Kasumi-1 (cell line): Measurements from ENCODE around the gene EIF4E1B.
"Not testable (repeated sequence)": the region's sequence is repeated elsewhere in the genome, so short reads cannot be mapped to it uniquely, and the experiment has no call there.

Experiments used
- DNase-seq, 2 experiments: peaks; one replicate each; lab custom pipeline; 2025; lab: John Stamatoyannopoulos, UW

Gene EIF4E1B, protein sequence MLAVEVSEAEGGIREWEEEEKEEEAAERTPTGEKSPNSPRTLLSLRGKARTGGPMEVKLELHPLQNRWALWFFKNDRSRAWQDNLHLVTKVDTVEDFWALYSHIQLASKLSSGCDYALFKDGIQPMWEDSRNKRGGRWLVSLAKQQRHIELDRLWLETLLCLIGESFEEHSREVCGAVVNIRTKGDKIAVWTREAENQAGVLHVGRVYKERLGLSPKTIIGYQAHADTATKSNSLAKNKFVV

DNA sequence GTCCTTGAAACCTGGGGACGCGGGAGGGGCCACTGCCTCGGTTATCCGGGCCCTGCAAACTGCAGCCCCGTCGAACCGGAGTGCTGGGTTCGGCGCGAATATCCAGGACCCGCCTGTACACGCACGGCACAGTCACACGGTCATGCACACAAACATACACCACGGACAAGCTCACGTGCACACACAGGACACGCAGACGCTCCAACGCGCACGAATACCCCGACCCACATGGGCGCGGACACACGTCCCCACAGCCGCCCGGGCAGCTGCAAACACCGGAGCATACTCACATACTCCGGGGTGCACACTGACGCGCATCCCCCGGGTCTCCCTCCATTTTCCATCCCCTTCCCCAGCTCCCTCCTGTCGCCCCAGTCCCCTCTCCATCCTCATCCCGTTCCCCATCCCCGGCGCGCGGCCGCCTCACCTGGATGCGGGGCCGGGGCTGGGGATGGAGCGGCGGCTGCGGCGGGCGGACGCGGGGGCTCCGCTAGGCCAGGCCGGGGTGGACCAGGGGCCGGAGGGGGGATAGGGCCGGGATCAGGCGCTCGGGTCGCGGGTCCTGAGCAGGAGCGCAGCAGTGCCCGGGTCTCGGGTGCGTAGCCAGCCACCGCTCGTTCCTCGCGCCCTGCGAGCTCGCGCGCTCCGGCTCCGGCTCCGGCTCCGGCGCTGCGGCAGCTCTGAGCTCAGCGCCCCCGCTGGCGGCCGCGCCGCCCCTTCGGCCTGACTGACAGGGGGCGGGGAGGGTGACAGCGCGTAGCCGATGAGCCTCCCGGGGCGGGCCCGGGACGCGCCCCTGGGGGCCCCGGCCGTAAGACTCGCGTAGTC is at the start of gene EIF4E1B, which contains the start of gene SNCB:
Gene EIF4E1B (plus strand): TSS at position 823 of the 828 bp plus-strand sequence. CDS start 12,113 bp downstream, outside the sequence.
Gene SNCB (minus strand): TSS at position 682 of the 828 bp plus-strand sequence. CDS start 880 bp downstream, outside the sequence.
- peak; percentile 15 to 28 for DNase-seq

DNA sequence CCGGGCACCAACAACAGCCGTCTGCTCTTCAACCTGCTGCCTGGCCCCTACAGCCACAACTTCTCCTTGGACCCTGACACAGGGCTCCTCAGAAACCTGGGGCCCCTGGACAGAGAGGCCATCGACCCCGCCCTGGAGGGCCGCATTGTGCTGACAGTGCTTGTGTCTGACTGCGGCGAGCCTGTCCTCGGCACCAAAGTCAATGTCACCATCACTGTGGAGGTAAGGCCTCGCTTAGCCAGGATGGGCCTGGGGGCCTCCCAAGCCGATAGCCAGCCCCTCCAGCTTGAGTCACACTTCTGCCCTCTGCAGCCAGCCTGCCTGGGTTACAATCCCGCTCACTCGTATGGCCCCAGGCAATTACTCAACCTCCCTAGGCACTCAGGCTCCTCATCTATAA is 49.1 kb upstream of the EIF4E1B start:
- DNase-seq: no peak

DNA sequence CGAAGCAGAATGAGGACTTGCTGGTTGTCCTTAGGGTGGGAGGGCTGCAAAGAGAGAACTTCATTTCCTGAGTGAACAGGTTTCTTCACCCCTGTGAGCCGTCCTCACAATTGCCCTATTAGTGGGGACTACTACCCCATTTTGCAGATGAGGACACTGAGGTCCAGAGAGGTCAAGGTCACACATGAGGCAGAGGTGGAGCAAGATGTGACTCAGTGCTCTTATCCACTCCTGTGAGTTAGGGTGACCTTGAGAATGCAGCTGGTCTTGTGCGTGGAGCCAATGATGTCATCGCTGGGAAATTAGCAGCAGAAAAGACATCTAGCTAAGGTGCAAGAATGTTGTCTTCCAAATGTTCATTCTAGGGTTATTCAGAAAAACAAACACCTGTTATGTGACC is 47.4 kb upstream of the EIF4E1B start:
- DNase-seq: no peak

DNA sequence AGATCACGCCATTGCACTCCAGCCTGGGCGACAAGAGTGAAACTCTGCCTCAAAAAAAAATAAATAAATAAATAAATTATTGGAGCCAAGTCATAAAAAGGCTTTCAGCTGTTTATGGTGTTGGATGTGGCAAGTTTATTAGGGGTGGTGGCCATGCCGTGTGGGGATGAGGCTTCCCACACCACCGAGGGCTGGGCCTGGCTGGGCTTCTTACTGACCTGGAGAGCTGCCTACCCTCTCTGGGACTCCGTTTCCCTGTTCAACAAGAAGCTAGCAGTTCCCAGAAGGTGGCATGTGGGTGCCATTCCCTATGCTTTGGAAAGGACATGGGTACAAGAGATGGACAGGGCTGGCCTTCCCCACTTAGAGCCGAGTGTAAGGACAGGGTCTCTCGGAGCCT is 43.1 kb upstream of the EIF4E1B start:
- DNase-seq: no peak

DNA sequence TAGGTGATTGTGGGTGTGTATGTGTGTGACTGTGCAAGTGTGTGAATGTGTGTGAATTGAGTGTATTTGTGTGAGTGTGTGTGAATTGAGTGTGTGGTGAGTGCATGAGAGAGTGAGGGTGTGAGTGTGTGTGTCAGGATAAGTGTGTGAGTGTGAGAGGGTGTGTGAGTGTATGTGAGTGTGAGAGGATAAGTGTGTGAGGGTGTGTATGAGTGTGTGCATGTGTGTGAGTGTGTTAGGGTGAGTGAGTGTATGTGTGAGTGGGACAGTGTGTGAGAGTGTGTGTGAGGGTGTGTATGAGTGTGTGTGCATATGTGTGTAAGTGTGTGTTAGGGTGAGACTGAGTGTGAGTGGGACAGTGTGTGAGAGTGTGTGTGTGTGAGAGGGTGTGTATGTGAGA is 42.2 kb upstream of the EIF4E1B start:
- no peak for DNase-seq

DNA sequence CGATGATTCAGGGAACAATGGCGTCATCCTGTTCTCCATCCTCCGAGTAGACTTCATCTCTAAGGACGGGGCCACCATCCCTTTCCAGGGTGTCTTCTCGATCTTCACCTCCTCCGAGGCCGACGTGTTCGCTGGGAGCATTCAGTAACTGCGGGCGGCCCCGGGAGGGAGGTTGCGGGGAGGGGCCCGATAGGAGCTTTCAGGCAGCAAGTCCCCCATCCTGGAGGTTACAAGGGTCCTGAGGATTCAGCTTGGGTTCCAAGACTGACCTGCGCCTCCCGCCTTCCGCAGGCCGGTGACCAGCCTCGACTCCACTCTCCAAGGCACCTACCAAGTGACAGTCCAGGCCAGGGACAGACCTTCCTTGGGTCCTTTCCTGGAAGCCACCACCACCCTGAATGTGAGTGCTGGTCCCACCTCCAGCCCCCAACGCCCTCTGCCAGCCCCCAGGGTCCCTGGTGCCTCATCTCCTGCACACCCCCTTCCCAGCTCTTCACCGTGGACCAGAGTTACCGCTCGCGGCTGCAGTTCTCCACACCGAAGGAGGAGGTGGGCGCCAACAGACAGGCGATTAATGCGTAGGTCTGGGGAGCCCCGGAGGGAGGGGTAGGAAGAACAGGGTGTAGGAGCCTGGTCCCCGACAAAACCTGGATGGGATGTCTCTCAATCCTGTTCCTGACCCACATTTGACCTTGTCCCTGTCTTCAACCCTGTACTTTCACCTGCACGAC is 41.3 kb upstream of the EIF4E1B start:
- DNase-seq: no peak

DNA sequence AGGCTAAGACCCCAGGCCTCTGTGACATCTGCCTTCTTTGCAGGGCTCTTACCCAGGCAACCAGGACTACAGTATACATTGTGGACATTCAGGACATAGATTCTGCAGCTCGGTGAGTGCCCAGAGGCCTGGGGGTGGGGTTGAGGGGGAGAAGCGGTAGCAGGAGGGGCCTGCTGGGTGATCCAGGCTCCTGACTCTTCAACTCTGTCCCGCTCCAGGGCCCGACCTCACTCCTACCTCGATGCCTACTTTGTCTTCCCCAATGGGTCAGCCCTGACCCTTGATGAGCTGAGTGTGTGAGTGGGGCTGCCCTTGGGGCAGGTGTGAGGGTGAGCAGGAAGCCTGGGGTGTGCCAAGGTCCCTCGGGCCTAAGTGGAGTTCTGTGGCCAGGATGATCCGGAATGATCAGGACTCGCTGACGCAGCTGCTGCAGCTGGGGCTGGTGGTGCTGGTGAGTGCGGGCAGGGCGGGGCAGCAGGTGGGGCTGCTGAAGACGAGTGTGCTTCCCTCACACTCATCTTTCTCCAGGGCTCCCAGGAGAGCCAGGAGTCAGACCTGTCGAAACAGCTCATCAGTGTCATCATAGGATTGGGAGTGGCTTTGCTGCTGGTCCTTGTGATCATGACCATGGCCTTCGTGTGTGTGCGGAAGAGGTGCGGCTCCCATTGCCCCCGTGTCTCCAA is 40.3 kb upstream of the EIF4E1B start:
- DNase-seq: no peak

DNA sequence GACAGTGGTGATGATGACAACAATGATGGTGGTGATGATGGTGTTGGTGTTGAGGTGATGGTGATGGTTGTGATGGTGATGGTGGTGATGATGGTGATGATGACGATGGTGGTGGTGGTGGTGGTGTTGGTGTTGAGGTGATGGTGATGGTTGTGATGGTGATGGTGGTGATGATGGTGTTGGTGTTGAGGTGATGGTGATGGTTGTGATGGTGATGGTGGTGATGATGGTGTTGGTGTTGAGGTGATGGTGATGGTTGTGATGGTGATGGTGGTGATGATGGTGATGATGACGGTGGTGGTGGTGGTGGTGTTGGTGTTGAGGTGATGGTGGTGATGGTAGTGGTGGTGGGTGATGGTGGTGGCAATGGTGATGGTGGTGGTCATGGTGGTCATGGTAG is 38.8 kb upstream of the EIF4E1B start:
- not testable (repeated sequence) for DNase-seq

DNA sequence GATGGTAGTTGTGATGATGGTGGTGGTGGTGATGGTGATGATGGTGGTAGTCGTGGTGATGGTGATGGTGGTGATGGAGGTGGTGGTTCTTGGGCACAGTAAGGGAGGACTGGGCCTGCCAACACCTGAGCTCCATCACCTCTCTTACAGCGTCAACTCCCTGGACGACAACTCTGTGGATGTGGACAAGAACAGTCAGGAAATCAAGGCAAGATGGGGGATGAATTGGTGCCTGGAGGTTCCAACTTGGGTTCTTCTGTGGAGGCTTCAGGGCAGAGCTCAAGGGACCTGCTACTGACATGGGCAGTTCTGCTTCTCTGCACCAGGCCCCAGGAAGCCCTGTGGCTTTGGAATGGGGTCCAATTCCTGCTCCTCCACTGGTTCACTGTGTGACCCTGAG is 37.9 kb upstream of the EIF4E1B start:
- DNase-seq: no peak

DNA sequence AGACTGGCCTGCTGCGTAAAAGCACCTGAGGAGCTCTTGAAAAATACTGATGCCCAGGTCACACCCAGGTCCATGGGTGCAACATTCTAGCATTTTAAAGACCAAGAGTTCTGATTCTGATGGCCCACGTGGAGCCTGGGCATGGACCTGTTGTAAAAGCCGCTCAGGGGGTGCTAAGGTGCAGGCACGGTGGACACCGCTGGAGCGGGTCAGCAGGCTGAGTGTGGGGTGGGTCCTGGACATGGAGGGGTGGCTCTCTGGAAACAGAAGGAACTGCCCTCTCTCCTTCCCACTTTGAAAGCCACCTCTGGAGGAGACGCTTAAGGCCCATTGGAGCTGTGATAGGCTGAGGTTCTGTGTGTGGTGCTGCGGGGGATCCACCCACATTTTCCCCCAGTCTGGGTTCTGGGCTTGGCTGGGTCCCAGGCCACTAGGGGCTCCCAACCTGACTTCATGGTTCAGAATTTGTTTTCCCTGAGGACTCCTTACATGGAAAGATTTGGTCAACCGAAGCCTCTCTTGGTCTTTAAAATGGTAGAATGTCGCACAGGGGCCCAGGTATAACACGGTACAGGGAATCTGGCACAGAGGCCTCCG is 37.1 kb upstream of the EIF4E1B start:
- DNase-seq: no peak

DNA sequence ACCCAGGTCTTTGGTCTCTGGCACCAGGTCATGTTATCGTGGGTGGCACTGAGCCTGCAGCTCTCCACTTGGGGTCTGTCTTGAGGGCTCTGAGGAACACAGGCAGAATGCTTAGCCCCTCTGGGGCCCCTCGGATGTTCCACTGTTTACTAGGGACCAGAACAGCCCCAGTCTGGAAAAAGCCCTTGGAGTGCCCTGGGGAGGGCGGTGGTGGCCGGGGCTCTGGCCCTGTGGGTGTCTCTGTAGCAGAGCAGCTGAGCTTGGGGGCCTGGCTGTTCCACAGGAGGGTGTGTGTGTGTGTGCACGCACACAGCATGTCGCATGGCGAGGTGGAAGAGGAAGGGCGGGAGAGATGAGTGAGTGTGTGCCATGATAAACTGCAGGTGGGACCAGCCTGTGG is 35.9 kb upstream of the EIF4E1B start:
- no peak for DNase-seq

DNA sequence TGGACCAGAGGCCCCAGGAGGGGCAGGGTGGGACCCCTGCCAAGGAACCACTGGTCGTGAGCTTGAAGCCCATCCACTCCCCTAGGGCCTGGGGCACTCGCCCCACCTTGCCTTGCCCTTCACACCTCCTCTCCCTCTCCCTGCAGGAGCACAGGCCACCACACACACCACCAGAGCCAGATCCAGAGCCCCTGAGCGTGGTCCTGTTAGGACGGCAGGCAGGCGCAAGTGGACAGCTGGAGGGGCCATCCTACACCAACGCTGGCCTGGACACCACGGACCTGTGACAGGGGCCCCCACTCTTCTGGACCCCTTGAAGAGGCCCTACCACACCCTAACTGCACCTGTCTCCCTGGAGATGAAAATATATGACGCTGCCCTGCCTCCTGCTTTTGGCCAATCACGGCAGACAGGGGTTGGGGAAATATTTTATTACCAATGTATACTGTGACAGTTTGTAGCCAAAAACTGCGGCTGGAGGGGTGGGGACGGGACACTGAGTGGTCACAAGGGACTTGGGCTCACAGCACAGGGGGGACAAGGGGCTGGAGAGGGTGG is 35.0 kb upstream of the EIF4E1B start:
- DNase-seq: no peak

DNA sequence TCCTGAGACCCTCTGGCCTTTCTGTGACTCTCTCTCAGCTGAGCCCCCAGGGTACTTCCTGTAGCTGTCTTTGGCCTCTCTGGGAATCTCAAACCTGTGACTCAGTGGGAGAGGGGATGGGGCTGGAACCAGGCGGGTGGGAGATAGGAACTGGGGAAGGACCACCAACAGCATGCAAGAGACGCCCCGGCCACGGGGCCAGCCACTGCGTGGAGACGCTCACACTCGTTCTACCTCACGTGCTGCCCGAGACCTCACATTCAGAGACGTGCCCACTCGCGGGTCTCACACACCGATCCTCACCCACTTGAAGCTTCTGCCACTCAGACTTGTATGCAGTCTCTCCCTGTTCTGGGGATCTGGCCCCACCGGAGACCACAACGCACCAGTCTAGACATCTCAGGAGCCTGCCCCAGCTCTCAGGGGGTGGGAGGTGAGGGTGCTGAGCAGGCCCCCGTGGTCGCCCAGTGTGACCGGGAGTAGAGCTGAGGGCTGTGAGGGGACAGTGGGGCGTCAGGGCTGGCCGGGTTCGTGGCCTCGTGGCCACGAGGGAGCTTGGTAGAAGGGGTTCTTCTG is 34.3 kb upstream of the EIF4E1B start:
- DNase-seq: no peak

DNA sequence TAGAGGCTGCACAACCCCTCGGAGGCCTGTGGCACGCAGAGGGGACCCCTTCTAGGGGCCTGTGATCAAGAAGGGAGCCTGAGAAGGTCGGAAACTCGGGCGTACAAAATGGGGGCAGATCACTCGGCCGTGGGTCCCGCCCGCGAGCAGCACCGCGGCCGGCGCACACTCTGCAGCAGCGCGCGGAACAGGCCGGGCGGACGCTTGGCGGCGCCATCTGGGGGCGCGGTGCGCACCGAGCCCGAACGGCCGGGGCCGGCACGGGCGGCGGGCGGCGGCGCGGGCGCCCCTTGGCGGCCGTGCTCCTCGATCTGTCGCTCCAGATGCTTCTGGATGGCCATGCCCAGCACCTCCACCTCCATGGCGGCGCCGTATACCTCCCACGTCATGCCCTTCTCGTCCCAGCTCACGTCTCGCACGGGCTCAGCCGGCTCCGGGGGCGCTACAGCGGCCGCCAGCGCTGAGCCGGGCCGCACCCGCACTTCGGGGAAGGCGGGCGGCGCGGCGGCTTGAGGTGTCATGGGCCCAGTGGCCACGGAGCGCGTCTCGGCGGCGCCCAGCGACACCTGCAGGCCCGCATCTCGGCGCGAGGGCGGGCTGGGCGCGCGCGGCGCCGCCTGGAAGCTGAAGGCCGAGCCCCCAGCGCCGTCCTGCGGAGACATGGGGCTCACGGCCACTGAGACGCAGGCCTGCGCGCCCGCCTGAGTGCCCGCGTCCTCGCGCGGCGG is 33.6 kb upstream of the EIF4E1B start:
- DNase-seq: peak; percentile 37 to 42

DNA sequence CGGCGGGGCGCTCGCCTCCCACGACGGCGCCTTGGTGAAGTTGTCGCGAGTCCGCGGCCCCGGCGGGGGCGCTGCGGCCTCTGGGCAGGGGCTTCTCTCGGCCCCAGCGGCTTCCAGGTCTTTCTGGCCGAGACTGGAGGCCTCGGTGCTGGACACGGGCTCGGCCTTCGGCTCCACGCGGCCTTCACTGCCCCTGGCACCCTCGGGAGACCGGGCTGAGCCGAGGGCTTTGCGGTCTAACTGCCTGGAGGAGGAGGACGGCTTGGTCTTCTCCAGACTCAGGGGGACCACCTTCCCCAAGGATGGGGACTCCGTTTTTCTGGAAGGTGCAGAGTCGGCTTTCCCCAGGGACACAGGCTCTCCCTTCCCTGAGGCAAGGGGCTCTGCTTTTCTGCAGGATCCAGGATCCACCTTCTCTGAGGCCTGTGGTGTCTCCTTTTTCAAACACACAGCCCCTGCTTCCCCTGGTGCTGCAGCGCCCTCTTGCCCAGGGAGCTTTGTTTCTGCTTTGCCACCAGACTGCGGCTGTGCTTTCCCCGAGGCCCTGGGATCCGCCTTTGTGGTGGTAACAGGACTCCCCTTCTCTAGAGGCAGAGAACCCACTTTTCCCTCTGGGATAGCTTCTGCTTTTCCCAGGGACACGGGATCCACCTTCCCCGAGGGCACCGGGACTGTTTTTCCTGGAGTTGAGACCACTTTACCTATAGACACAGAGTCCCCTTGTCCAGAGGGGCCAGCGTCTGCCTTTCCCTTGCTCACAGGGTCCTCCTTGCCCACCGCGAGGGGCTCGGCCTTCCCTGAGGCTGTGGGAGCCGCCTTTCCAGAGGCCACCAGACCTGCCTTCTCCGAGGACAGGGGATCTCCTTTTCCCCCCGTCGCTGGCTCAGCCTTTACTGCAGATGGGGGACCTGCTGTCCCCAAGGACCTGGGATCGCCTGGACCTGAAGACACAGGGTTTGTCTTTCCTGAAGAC is 32.8 kb upstream of the EIF4E1B start:
- peak in 1 of 2 experiments; percentile 22 for DNase-seq

DNA sequence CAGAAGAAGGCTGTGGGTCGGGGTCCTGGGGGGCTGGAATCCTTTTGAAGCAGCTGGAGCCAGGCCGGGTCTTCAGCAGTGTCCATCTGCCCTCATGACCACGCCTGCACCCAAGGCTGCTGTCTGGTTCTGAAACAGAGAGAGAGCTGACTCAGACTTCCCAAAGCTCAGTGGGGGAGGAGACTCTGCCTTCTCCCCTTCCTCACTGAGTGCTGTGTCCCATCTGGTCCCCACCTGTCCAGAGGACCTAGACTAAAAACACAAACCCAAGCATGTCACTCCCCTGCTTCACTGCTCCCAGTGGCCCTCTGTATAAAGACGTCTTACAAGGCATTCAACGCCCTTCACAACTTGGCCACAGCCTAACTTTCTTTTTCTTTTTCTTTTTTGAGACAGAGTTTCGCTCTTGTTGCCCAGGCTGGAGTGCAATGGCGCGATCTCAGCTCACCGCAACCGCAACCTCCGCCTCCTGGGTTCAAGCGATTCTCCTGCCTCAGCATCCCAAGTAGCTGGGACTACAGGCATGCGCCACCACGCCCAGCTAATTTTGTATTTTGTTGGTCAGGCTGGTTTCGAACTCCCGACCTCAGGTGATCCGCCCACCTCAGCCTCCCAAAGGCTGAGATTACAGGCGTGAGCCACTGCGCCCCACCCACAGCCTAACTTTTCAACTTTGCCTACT is 30.6 kb upstream of the EIF4E1B start:
- DNase-seq: not testable (repeated sequence)

DNA sequence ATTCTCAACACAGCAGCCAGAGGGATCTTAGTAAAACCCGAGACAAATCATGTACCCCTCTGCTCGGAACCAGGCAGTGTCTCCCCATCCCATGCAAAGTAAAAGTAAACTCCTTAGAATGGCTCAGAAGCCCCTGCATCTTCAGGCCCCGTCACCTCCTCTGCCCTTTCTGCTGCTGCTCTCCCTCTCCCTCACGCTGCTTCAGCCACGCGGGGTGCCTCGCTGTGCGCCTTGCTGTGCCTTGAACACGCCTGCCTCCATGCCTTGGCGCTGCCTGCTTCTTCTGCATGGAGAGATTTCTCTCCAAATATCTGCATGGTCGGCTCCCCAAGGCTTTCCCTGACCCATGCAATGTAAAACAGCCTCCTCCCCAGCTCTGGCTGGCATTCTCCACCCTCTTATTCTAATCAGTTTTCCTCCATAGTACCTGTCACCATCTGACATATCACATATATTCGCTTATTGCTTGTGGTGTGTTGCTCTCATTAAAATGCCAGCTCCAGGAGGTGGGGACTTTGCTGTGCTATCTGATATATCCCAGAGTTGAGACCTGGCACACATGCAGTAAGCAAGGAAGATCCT is 28.5 kb upstream of the EIF4E1B start:
- no peak for DNase-seq

DNA sequence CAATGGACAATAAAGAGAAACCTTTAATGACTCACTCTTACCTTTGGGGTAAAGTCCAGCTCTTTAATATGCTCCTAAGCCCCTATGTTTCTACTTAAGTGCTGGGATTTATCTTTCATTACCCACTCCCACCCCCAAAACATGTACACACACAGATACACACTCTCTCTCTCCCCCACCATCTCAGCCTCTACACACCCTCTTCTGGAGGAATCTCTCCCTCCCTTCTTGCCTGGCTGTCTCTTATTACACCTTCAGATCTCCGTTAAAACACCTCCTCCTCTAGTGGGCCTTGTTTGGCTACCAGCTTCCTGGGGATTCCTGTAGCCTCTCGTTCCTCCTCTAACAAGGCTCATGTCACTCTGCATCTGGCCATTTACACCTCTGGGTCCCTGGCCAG is 27.4 kb upstream of the EIF4E1B start:
- no peak for DNase-seq
